ENCODE results near the gene CES5A.

CES5A gene

DNA sequence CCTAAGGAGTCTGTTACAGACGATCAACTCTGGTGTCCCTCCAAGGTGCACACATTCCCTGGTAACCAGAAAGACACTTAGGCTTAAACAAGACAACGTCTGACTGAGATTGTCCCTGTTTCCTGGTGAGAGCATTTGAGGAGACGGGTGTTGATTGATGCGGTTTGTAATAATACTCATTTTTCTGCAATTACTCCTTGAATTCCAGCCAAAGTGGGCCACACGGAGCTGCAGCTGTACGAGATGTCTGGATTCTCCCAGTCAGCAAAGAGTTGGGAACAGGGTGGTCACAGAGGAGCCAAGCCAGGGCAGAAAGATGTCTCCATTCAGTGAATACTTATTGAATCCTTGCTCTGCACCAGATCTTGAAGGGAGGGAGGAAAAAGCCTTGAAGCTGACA, 30.9 kb upstream of the CES5A start:
- TF ChIP-seq TAF1 (IDR thresholded peaks at IDR 0.05; ENCODE audit: low read depth) (no peak), EP300 (IDR thresholded peaks at IDR 0.05; ENCODE audit: borderline replicate concordance) (no peak), CREB1 (IDR thresholded peaks at IDR 0.05; ENCODE audit: low read depth) (no peak), NFIC (IDR thresholded peaks at IDR 0.05) (no peak), FOXM1 (IDR thresholded peaks at IDR 0.05; ENCODE audit: borderline replicate concordance, low read depth) (no peak), TEAD4 (IDR thresholded peaks at IDR 0.05) (no peak), ZBTB7A (IDR thresholded peaks at IDR 0.05; ENCODE audit: low read depth) (no peak), CEBPB (IDR thresholded peaks at IDR 0.05) (no peak)
- TF ChIP-seq, protein P1, sequence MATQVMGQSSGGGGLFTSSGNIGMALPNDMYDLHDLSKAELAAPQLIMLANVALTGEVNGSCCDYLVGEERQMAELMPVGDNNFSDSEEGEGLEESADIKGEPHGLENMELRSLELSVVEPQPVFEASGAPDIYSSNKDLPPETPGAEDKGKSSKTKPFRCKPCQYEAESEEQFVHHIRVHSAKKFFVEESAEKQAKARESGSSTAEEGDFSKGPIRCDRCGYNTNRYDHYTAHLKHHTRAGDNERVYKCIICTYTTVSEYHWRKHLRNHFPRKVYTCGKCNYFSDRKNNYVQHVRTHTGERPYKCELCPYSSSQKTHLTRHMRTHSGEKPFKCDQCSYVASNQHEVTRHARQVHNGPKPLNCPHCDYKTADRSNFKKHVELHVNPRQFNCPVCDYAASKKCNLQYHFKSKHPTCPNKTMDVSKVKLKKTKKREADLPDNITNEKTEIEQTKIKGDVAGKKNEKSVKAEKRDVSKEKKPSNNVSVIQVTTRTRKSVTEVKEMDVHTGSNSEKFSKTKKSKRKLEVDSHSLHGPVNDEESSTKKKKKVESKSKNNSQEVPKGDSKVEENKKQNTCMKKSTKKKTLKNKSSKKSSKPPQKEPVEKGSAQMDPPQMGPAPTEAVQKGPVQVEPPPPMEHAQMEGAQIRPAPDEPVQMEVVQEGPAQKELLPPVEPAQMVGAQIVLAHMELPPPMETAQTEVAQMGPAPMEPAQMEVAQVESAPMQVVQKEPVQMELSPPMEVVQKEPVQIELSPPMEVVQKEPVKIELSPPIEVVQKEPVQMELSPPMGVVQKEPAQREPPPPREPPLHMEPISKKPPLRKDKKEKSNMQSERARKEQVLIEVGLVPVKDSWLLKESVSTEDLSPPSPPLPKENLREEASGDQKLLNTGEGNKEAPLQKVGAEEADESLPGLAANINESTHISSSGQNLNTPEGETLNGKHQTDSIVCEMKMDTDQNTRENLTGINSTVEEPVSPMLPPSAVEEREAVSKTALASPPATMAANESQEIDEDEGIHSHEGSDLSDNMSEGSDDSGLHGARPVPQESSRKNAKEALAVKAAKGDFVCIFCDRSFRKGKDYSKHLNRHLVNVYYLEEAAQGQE (IDR thresholded peaks at IDR 0.05; ENCODE audit: low read depth) = no peak
- TF ChIP-seq, protein P2, sequence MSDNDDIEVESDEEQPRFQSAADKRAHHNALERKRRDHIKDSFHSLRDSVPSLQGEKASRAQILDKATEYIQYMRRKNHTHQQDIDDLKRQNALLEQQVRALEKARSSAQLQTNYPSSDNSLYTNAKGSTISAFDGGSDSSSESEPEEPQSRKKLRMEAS (IDR thresholded peaks at IDR 0.05) = no peak

DNA sequence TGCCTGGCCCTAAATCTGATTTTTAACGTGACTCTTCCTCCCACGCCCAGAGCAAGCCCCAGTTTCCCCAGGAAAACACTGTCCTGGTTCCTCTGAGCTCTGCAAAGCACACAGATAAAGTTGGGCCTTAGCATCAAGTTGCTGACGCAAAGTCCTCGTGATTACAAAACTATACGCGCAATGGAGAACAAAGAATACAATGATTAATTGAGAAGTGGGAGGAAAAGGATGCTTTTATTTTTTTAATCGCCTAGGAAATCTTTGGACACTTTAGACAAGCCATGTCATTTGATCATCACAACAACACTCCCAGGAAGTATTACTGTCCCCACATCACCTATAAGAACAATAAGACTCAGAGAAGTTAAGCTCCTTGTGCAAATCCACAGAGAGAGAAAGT, 30.5 kb upstream of the CES5A start:
- TF ChIP-seq RAD21 (IDR thresholded peaks at IDR 0.05; ENCODE audit: low read depth) (no peak), NFIC (IDR thresholded peaks at IDR 0.05) (no peak), TEAD4 (IDR thresholded peaks at IDR 0.05) (no peak), FOXM1 (IDR thresholded peaks at IDR 0.05; ENCODE audit: borderline replicate concordance, low read depth) (no peak), TAF1 (IDR thresholded peaks at IDR 0.05; ENCODE audit: low read depth) (no peak), TCF12 (IDR thresholded peaks at IDR 0.05; ENCODE audit: low read depth) (no peak)
- TF ChIP-seq, protein P2 (IDR thresholded peaks at IDR 0.05) = no peak
- TF ChIP-seq, protein P3, sequence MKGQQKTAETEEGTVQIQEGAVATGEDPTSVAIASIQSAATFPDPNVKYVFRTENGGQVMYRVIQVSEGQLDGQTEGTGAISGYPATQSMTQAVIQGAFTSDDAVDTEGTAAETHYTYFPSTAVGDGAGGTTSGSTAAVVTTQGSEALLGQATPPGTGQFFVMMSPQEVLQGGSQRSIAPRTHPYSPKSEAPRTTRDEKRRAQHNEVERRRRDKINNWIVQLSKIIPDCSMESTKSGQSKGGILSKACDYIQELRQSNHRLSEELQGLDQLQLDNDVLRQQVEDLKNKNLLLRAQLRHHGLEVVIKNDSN (IDR thresholded peaks at IDR 0.05) = no peak
- TF ChIP-seq, protein P1 (IDR thresholded peaks at IDR 0.05; ENCODE audit: low read depth) = no peak

DNA sequence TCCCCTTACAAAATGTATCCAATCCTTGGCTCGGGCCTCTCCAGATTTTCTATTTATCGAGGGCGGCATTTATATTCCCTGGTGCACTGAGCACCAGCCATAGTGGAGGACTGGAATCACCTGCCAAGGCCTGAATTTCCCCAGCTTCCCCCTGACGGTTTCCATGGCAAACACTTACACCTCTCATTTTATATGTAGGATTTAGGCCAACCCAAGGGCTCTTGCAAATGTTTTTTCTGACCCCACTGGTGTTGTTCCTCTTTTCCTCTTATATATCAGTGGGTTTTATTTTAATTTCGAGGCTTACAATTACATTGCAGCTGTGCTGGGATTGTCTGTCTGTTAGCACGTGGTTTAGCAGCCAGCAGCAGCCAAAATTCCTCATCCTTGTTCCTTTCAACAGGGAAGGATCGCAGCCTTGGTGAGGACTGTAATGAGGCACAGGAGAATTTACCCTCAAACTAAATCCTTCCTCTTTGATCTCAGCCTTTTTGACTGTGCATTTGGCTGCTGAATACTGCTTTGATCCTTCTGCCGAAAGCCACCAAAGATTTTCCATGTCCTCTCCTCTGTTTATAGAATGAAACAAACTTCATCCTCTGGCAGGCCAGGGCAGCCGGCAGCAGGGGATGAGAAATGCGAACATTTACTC, 26.5 kb upstream of the CES5A start:
- no peak for TF ChIP-seq YY1 (IDR thresholded peaks at IDR 0.05; ENCODE audit: low read depth)
- TF ChIP-seq, protein P2 (IDR thresholded peaks at IDR 0.05) = no peak
- no peak for TF ChIP-seq RAD21 (IDR thresholded peaks at IDR 0.05; ENCODE audit: low read depth)
- TF ChIP-seq TEAD4 (IDR thresholded peaks at IDR 0.05) = no peak
- no peak for TF ChIP-seq TCF12 (IDR thresholded peaks at IDR 0.05; ENCODE audit: low read depth)
- TF ChIP-seq FOXM1 (IDR thresholded peaks at IDR 0.05; ENCODE audit: borderline replicate concordance, low read depth) = no peak
- TF ChIP-seq EP300 (IDR thresholded peaks at IDR 0.05; ENCODE audit: borderline replicate concordance) = no peak
- TF ChIP-seq EGR1 (IDR thresholded peaks at IDR 0.05) = no peak
- TF ChIP-seq, protein P3 (IDR thresholded peaks at IDR 0.05) = no peak
- TF ChIP-seq CREB1 (IDR thresholded peaks at IDR 0.05; ENCODE audit: low read depth) = no peak
- no peak for TF ChIP-seq TAF1 (IDR thresholded peaks at IDR 0.05; ENCODE audit: low read depth)

DNA sequence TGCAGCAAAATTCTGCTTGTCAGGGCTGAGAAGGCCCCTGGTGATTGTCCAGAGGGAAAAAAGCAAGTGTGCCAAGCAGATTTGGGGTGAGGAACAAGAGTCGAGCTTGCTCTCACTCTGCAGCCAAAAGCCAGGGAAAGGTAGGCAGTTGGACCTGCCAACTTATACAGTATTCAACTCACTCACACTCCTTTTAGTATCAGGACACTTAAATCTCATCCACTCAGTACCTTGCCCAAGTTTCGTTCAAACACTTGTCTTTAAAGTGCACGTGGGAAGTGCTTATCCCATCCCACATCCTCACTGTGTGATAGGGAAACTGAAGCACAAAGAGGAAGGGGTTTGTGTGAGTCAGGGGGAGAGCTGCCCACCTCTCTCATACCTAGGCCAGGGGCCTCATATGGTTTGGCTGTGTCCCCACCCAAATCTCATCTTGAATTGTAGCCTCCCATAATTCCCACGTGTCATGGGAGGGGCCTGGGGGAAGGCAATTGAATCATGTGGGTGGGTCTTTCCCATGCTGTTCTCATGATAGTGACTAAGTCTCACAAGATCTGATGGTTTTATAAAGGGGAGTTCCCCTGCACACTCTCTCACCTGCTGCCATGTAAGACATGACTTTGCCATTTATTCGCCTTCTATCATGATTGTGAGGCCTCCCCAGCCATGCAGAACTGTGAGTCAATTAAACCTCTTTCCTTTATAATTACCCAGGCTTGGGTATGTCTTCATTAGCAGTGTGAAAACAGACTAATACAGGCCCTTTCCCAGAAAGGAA, 25.6 kb upstream of the CES5A start:
- TF ChIP-seq, protein P3 (IDR thresholded peaks at IDR 0.05) = no peak
- no peak for TF ChIP-seq YY1 (IDR thresholded peaks at IDR 0.05; ENCODE audit: low read depth)
- no peak for TF ChIP-seq TEAD4 (IDR thresholded peaks at IDR 0.05)
- no peak for TF ChIP-seq EP300 (IDR thresholded peaks at IDR 0.05; ENCODE audit: borderline replicate concordance)
- TF ChIP-seq ZBTB7A (IDR thresholded peaks at IDR 0.05; ENCODE audit: low read depth) = no peak
- TF ChIP-seq EGR1 (IDR thresholded peaks at IDR 0.05) = no peak
- no peak for TF ChIP-seq CEBPB (IDR thresholded peaks at IDR 0.05)
- TF ChIP-seq, protein P2 (IDR thresholded peaks at IDR 0.05) = no peak
- TF ChIP-seq FOXM1 (IDR thresholded peaks at IDR 0.05; ENCODE audit: borderline replicate concordance, low read depth) = no peak

DNA sequence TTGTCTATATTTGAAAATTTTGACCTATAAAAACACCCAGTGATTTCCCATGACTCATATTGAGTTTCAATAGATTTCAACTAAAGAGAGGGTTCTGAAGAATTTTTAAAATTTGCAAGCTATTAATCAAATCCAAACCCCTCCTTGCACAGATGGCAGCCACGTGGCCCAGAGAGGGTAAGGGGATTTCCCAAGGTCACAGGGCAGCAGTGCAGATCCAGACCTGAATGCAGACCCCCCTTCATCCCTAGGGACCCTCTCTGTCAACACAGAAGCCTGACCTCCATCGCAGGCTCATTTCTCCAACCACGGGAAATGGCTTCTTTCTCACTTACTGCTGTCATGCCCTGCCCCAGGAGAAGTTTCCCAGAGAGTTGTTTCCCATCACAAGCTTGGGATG, 24.7 kb upstream of the CES5A start:
- TF ChIP-seq TAF1 (IDR thresholded peaks at IDR 0.05; ENCODE audit: low read depth) (no peak), TEAD4 (IDR thresholded peaks at IDR 0.05) (no peak), EGR1 (IDR thresholded peaks at IDR 0.05) (no peak), RAD21 (IDR thresholded peaks at IDR 0.05; ENCODE audit: low read depth) (no peak), ZBTB7A (IDR thresholded peaks at IDR 0.05; ENCODE audit: low read depth) (no peak), CEBPB (IDR thresholded peaks at IDR 0.05) (no peak), NFIC (IDR thresholded peaks at IDR 0.05) (no peak), FOXM1 (IDR thresholded peaks at IDR 0.05; ENCODE audit: borderline replicate concordance, low read depth) (no peak), EP300 (IDR thresholded peaks at IDR 0.05; ENCODE audit: borderline replicate concordance) (no peak), CREB1 (IDR thresholded peaks at IDR 0.05; ENCODE audit: low read depth) (no peak), TCF12 (IDR thresholded peaks at IDR 0.05; ENCODE audit: low read depth) (no peak), YY1 (IDR thresholded peaks at IDR 0.05; ENCODE audit: low read depth) (no peak)
- TF ChIP-seq, protein P2 (IDR thresholded peaks at IDR 0.05) = no peak
- TF ChIP-seq, protein P1 (IDR thresholded peaks at IDR 0.05; ENCODE audit: low read depth) = no peak
- TF ChIP-seq, protein P3 (IDR thresholded peaks at IDR 0.05) = no peak

All from Ishikawa (cell line).